Rectal smooth muscle tissue (tissue), 1 donor: ENCODE results near the gene GAA.

Experiments
- H3K27ac ChIP-seq: one replicate; pipeline ENCODE4 v1.7.0; 2013; ENCODE audit warnings: low read depth, low read length, inconsistent platforms
- H3K27me3 ChIP-seq: one replicate; pipeline ENCODE4 v1.7.0; 2013; ENCODE audit warnings: low read length; ENCODE audit not compliant: control insufficient read depth, insufficient read depth
- H3K36me3 ChIP-seq: one replicate; pipeline ENCODE4 v1.7.0; 2013; ENCODE audit warnings: low read length; ENCODE audit not compliant: control insufficient read depth, insufficient read depth
- H3K4me1 ChIP-seq: one replicate; pipeline ENCODE4 v1.7.0; 2013; ENCODE audit warnings: low read length; ENCODE audit not compliant: control insufficient read depth, insufficient read depth
- H3K4me3 ChIP-seq: one replicate; pipeline ENCODE4 v1.7.0; 2013; ENCODE audit warnings: low read length
- H3K9ac ChIP-seq: one replicate; pipeline ENCODE4 v1.7.0; 2013; ENCODE audit warnings: low read length

GAA gene

DNA sequence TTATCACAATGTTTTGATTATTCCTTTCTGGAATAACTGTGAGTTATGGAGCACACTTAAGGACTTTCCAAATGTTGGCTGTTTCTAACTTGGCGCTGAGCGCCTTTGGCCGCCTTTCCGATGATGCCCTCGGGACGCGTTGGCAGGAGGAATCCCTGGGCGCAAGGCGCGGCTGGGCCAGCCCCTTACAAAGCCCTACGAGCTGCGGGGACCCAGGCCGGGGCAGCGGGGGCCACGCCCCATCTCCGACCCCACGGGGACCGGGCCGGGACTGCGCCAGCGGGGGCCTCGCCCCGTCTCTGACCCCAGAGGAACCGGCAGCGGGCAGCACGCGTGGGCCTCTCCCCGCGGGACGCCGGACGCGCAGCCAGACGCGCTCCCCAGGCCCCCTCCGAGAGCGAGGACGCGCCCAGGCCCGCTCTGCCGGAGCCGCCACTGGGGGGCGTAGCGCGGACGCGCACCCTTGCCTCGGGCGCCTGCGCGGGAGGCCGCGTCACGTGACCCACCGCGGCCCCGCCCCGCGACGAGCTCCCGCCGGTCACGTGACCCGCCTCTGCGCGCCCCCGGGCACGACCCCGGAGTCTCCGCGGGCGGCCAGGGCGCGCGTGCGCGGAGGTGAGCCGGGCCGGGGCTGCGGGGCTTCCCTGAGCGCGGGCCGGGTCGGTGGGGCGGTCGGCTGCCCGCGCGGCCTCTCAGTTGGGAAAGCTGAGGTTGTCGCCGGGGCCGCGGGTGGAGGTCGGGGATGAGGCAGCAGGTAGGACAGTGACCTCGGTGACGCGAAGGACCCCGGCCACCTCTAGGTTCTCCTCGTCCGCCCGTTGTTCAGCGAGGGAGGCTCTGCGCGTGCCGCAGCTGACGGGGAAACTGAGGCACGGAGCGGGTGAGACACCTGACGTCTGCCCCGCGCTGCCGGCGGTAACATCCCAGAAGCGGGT, at the start of gene GAA:
Gene GAA, plus strand, starts transcription at position 571 of the 935 bp plus-strand sequence. CDS start 3,006 bp downstream, outside the sequence.
- Histone ChIP-seq H3K36me3 (no peaks in the 10 kb centered on the region), H3K27ac (peak within 1 kb of the TSS; percentile 93), H3K27me3 (no peaks in the 10 kb centered on the region), H3K9ac (peak within 1 kb of the TSS; percentile 88), H3K4me1 (peaks cover 7% of the 10 kb centered on the region), H3K4me3 (peak within 1 kb of the TSS; percentile 98)

DNA sequence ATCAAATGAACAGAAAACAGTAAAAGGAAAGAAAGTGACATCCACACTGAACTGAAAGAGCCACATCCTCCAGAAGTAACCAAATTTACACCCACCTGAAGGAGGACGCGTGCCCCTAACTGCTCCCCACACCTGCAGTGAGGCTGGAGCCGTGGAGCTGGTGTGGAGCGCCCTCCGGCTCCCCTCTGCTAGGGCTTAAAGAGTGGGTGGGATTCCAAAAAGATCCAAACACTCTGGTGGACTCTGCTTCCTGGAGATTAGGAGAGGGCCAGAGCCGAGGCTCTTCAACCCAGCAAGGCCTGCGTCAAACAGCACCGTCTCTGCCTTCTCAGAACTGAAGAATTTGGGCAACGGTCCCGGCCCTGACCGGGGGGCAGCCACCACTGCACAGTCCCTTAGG, 49.7 kb upstream of the GAA start:
- H3K4me1 ChIP-seq = no peaks in the 10 kb centered on the region
- no peak overlapping the region for H3K27ac ChIP-seq
- no peak overlapping the region for H3K9ac ChIP-seq
- H3K27me3 ChIP-seq = no peaks in the 10 kb centered on the region
- H3K4me3 ChIP-seq = no peak overlapping the region
- peaks cover 5% of the 10 kb centered on the region for H3K36me3 ChIP-seq

DNA sequence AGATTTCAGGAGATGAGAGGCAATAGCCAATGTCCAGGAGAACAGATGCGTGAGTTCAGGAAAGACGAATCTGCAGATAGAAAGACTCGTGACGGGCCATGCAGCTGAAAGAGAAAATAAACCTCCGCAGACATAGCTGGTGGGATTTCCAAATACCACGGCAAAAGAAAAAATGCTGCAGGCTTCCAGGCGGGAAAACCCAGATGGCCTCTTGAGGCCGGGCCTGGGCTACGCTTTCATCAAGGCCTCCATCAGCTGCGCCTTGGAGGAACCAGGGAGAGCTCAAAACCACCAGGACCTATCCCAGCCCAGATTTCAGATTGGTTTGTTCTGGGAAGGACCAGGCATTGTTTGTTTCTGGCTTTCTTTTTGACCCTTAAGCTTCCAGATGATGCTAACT, 48.3 kb upstream of the GAA start:
- no peaks in the 10 kb centered on the region for H3K27me3 ChIP-seq
- H3K27ac ChIP-seq = no peak overlapping the region
- H3K4me3 ChIP-seq = no peak overlapping the region
- H3K9ac ChIP-seq = no peak overlapping the region
- H3K36me3 ChIP-seq = peaks cover 3% of the 10 kb centered on the region
- no peaks in the 10 kb centered on the region for H3K4me1 ChIP-seq

DNA sequence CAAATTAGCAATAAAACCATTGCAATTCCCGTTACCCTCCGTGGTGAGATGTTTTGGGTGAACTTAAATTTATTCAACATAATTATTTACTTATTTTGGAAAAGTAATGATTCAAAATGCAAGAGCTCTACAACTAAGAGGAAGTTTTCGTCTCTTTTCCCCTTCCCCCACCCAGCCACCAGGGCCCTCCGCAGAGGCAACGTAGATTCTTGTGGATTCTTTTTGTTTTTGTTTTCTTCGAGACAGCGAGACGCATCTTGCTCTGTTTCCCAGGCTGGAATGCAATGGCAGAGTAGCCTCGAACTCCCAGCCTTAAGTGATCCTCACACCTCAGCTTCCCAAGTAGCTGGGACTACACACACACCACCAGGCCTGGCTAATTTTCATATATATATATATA, 45.8 kb upstream of the GAA start:
- no peak overlapping the region for H3K27ac ChIP-seq
- no peaks in the 10 kb centered on the region for H3K4me1 ChIP-seq
- no peak overlapping the region for H3K4me3 ChIP-seq
- no peaks in the 10 kb centered on the region for H3K36me3 ChIP-seq
- no peak overlapping the region for H3K9ac ChIP-seq
- no peaks in the 10 kb centered on the region for H3K27me3 ChIP-seq

DNA sequence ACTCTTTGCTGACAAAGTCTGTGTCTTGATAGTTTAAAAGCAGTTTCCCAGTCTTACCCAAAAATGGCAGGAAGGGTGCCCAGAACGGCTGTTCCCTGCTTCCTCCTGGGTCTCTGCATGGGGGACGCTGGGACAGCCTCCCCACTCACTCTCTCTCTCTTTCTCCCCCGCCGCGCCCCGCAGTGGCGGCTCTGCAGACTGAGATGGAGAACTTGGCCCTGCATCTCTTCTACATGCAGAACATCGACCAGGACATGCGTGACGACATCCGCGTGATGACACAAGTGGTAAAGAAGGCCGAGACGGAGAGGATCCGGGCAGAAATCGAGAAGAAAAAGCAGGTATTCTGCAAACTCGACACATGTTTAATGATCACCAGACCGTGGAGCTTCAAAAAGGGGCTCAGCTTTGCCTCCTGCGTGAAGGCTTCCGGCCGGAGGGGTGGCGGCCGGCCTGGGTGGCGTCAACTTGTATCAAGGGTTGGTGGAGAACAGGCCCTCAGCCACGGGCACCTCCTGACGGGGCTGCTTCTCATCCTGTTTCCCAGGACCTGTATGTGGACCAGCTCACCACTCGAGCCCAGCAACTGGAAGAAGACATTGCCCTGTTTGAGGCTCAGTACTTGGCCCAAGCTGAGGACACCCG, 42.9 kb upstream of the GAA start:
- Histone ChIP-seq H3K4me3 (no peak overlapping the region), H3K27me3 (no peaks in the 10 kb centered on the region), H3K4me1 (no peaks in the 10 kb centered on the region), H3K27ac (no peak overlapping the region), H3K36me3 (no peaks in the 10 kb centered on the region), H3K9ac (no peak overlapping the region)

DNA sequence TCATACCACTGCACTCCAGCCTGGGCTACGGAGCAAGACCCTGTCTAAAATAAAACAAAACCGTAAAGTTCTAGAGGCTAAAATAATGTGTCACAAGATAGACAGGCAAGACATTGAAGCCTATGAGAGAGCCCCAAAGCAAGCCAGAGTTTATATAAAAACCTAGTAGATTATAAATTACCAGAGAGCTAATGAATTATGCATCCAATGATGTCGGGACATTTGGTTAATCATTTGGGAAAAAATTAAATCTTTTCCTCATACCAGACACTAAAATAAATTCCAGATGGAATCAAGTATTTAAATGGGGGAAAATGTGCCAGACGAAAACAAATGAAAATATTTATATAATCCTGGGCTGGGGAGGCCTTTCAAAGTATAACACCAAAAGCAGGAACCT, 40.7 kb upstream of the GAA start:
- no peaks in the 10 kb centered on the region for H3K36me3 ChIP-seq
- H3K4me3 ChIP-seq = no peak overlapping the region
- H3K4me1 ChIP-seq = no peaks in the 10 kb centered on the region
- H3K9ac ChIP-seq = no peak overlapping the region
- no peak overlapping the region for H3K27ac ChIP-seq
- H3K27me3 ChIP-seq = no peaks in the 10 kb centered on the region

DNA sequence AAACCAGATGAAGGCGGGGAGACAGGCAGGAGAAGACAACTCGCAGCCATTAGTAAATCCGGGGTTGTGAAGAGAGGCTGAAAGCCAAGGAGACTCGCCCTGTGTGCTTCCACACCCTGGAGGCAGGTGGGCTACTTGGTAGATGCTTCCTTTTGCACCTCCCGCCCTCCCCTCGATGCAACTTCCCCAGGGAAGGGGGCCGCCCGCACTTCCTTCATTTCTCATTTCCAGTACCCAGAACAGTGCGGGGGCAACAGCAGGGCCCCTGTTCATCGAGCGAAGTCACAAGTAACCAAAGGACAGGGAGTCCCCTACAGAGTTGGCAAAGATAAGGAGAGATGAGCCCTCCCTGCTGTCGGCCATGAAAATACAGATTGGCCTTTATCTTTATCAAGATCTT, 40.0 kb upstream of the GAA start:
- Histone ChIP-seq H3K9ac (no peak overlapping the region), H3K36me3 (no peaks in the 10 kb centered on the region), H3K4me1 (no peaks in the 10 kb centered on the region), H3K27ac (no peak overlapping the region), H3K27me3 (no peaks in the 10 kb centered on the region), H3K4me3 (no peak overlapping the region)

DNA sequence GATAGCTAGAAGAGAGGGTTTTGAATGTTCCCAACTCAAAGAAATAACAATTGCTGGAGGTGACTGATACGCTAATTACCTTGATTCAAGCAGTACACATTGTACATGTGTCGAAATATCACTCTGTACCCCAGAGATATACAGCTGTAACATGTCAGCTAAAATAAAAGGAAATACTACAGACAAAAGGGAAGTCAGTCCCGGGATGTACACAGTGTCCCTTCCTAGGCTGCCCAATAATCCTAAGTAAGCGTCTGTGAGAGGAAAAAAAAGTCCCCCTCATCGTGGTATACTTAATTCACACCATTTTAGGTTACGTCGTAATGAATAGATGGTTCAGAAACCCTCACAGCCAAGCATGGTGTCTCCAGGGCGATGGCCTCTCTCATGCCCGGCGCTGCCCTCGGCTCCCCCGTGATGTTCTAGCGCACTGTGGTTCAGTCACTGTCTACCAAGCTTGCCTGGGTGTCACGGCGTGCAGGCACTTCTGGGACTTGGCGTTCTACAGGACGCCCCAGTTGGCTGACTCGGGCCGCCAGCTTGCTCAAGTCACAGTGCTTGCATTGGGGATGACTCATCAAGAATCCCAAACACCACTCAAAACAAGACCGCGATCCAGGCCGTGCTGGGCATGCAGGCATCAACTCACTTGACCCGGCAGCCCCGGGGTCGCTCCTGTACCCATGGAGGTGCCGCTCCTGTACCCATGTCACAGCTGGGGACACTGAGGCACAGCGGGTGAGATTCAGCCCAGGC, 37.4 kb upstream of the GAA start:
- Histone ChIP-seq H3K27ac (no peak overlapping the region), H3K27me3 (no peaks in the 10 kb centered on the region), H3K9ac (no peak overlapping the region), H3K4me1 (peaks cover 7% of the 10 kb centered on the region), H3K36me3 (no peaks in the 10 kb centered on the region), H3K4me3 (no peak overlapping the region)

DNA sequence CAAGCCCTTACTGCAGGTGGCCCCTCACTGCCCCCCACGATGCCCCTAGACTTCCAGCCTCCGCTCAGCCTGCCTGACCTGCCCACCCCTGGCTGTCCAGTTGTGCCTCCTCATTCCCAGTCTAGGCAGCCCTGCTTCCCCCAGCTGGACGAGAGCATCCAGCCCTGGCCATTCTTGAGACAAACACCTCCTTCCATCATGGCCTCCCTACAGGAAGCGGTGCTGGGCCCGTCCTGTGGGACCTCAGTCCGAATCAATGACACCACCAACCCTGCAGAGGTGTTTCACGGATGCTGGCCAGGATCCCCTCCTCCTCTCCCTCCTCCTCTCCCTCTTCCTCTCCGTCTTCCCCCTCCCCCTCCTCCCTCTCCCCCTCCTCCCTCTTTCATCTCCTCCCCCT, 36.7 kb upstream of the GAA start:
- H3K4me1 ChIP-seq = peaks cover 9% of the 10 kb centered on the region
- H3K27me3 ChIP-seq = no peaks in the 10 kb centered on the region
- no peak overlapping the region for H3K4me3 ChIP-seq
- H3K27ac ChIP-seq = no peak overlapping the region
- H3K9ac ChIP-seq = no peak overlapping the region
- H3K36me3 ChIP-seq = no peaks in the 10 kb centered on the region

DNA sequence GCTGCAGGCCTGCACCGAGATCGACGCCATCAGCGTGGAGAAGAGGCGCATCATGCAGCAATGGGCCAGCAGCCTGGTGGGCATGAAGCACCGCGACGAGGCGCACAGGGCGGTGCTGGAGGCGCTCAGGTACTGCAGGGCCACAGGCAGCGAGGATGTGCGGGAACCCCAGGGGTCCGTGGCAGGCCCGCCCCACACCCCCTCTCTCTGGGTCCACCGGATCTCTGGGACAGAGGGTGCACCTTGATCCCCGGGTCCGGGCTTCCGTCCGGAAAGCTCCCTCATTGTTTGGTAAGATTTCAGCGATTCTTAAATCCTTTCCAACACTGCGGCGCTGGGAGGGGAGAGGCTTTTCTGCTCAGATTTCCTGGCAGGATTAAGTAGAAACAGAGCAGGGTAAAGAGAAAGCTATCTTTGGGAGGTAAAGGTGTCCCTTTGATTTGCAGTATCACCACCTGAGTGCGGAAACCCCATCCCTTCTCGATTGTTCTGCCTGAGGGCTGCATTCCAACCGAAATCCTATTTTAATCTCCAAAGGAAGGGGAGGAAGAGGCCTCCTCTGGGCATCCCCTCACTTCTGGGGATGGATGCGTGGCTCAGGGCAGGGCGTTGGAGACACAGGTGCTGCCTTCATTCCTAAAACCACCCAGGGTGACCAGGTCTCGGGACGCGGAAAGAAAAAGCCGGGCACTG, 35.8 kb upstream of the GAA start:
- H3K36me3 ChIP-seq = no peaks in the 10 kb centered on the region
- H3K9ac ChIP-seq = no peak overlapping the region
- no peak overlapping the region for H3K27ac ChIP-seq
- H3K4me3 ChIP-seq = no peak overlapping the region
- peaks cover 11% of the 10 kb centered on the region for H3K4me1 ChIP-seq
- no peaks in the 10 kb centered on the region for H3K27me3 ChIP-seq

DNA sequence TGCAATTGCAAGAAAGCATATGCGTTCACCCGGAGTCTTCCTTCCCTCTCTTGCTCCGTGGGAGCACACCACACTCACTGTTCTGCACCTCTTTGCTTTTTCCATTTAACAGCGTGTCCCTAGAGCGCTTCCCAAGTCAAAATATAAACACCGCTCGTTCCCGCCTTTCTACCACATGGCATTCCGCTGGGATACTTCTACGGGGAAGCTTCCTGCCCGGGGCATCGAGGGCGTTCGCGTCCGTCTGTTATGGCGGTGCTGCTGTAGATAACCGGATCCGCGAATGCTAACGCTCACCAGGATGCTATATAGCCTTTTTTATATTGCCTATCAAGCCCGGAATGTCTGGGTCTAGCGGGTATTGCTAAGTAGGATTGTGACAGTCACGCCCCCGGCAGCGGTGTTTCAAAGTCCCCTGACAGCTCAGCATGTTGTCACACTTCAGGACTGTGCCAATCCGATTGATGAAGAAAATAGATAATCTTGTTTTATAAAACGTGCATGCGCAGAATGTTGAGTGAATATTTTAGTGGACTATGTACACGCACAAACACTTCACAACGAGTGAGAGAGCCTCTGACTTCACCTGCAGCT, 33.9 kb upstream of the GAA start:
- peaks cover 18% of the 10 kb centered on the region for H3K4me1 ChIP-seq
- no peaks in the 10 kb centered on the region for H3K27me3 ChIP-seq
- no peak overlapping the region for H3K27ac ChIP-seq
- H3K4me3 ChIP-seq = no peak overlapping the region
- H3K9ac ChIP-seq = no peak overlapping the region
- no peaks in the 10 kb centered on the region for H3K36me3 ChIP-seq
